Panc1 (cell line): ENCODE measurements around the gene MAN1A1.

Experiments used
- POLR2AphosphoS5 ChIP-seq: IDR thresholded peaks from 2 replicates; pipeline ENCODE4 v1.6.1; 2012; ENCODE audit warnings: mild to moderate bottlenecking, low read depth, low read length, moderate library complexity
- SIN3A ChIP-seq: IDR thresholded peaks from 2 replicates; pipeline ENCODE4 v1.6.1; 2012; ENCODE audit warnings: low read depth, mild to moderate bottlenecking, low read length, moderate library complexity, borderline replicate concordance; ENCODE audit not compliant: insufficient read depth
- TCF7L2 ChIP-seq: IDR thresholded peaks from 2 replicates; pipeline ENCODE4 v1.6.1; 2011; ENCODE audit warnings: mild to moderate bottlenecking, low read depth, low read length, inconsistent platforms
- TF ChIP-seq, protein P1 (sequence below): fragments of 450-650 bp; IDR thresholded peaks from 2 replicates; pipeline ENCODE4 v1.5.1; 2017; ENCODE audit warnings: mild to moderate bottlenecking

DNA sequence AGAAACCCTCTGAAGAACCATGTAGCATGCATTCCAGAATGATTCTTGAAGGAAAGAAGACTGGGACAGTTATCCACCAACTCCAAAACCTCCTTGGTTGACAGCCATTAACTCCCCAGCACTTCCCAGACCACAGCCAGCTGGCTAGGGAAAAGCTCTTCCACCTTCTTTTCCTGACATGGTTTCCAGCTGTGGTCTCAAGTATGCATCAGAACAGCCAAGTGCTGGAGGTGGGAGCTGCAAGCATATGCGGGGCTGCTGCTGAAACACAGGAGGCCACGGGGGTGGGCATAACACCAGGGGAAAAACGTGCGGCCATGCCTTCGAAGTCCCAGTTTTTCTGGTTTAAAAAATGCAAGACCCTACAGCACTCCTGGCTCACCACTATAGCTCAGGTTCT, 163.1 kb downstream of the MAN1A1 start:
- TF ChIP-seq POLR2AphosphoS5 (no peak), TCF7L2 (no peak), SIN3A (no peak)
- TF ChIP-seq, protein P1, sequence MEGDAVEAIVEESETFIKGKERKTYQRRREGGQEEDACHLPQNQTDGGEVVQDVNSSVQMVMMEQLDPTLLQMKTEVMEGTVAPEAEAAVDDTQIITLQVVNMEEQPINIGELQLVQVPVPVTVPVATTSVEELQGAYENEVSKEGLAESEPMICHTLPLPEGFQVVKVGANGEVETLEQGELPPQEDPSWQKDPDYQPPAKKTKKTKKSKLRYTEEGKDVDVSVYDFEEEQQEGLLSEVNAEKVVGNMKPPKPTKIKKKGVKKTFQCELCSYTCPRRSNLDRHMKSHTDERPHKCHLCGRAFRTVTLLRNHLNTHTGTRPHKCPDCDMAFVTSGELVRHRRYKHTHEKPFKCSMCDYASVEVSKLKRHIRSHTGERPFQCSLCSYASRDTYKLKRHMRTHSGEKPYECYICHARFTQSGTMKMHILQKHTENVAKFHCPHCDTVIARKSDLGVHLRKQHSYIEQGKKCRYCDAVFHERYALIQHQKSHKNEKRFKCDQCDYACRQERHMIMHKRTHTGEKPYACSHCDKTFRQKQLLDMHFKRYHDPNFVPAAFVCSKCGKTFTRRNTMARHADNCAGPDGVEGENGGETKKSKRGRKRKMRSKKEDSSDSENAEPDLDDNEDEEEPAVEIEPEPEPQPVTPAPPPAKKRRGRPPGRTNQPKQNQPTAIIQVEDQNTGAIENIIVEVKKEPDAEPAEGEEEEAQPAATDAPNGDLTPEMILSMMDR: no peak
